HUES48 (cell line): ENCODE data around the gene TSEN54.

Experiments used
- H3K27ac ChIP-seq: one replicate; pipeline ENCODE4 v1.7.0; 2013; ENCODE audit warnings: low read depth, low read length, inconsistent platforms
- H3K27me3 ChIP-seq: 2 replicates; pipeline ENCODE4 v1.6.1; 2013; ENCODE audit warnings: mild to moderate bottlenecking, low read length; ENCODE audit not compliant: control insufficient read depth, insufficient read depth
- H3K36me3 ChIP-seq: 2 replicates; pipeline ENCODE4 v1.6.1; 2013; ENCODE audit warnings: low read length; ENCODE audit not compliant: control insufficient read depth, insufficient read depth
- H3K4me1 ChIP-seq: 2 replicates; pipeline ENCODE4 v1.6.1; 2013; ENCODE audit warnings: mild to moderate bottlenecking, low read length; ENCODE audit not compliant: control insufficient read depth, insufficient read depth
- H3K4me3 ChIP-seq: 2 replicates; pipeline ENCODE4 v1.5.1; 2013; ENCODE audit warnings: mild to moderate bottlenecking, low read depth, low read length
- H3K9ac ChIP-seq: 2 replicates; pipeline ENCODE4 v1.6.1; 2013; ENCODE audit warnings: mild to moderate bottlenecking, low read depth, low read length, moderate library complexity
- H3K9me3 ChIP-seq: 2 replicates; pipeline ENCODE4 v1.6.1; 2013; ENCODE audit warnings: low read length; ENCODE audit not compliant: control insufficient read depth, insufficient read depth

The TSEN54 gene

DNA sequence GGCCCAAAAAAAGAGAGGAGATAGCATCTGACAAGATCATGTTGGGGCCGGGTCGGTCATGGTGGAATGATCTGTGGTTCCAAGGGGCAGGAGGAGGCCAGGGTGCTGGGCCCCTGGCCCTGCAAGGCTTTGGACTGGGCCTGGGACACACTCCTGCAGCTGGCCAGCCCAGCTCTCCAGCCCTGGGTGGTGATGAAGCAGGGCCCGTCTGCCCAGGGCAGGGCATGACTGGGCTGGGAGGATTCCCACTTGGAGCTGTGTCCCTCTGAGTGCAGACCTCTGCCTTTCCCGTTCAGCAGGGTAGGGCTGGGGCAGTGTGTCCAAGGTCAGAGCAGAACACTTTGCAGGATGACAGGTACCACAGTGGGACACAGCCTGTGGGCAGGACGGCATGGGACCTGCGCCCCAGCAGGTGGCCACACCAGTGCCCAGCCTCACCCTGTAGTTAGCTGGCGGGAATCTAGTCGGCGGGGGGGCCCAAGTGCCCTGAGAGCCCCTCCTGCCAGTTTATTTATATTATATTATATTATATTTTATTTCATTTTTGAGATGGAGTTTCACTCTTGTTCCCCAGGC is 43.7 kb downstream of the TSEN54 start:
- Histone ChIP-seq H3K9me3 (no peaks in the 10 kb centered on the region), H3K4me3 (no peak overlapping the region), H3K9ac (no peak overlapping the region), H3K27ac (no peak overlapping the region), H3K27me3 (no peaks in the 10 kb centered on the region), H3K4me1 (no peaks in the 10 kb centered on the region), H3K36me3 (peaks cover 17% of the 10 kb centered on the region)

DNA sequence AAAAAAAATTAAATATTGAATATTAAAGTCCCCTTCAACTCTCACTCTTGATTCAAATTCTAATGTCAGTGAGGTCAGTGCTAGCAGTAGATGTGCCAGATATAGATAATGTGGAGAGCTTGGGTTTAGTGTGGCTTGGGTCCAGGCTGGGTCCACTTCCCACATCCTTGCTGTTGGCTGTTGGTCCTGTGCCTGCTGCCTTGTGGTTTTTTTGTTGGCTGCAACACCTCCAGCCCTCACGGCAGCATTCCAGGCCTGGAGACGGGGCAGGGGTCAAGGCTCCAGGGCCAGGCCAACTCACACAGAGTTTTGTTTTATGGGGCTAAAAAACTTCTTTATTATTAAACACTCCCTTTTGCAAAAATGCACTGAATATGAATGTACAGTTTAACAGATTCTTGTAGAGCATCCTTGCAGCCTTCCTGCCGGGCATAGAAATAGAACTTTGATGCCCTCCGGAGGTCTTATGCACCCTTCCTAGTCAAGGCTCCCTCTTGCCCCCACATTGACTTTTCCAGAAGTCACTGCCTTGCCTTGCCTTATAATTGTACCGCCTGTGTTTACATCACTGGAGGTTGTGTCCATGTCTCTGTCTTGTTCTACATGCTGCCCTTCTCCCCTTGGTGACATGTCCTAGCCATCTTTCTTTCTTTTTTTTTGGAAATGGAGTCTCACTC is 45.7 kb downstream of the TSEN54 start:
- Histone ChIP-seq H3K27ac (no peak overlapping the region), H3K4me3 (no peak overlapping the region), H3K36me3 (peaks cover 17% of the 10 kb centered on the region), H3K9me3 (no peaks in the 10 kb centered on the region), H3K27me3 (no peaks in the 10 kb centered on the region), H3K9ac (no peak overlapping the region), H3K4me1 (no peaks in the 10 kb centered on the region)

GRCh38 chr17:75563063-75563758 is 46.9 kb downstream of the TSEN54 start:
- peaks cover 17% of the 10 kb centered on the region for H3K36me3 ChIP-seq
- H3K27me3 ChIP-seq, result no peaks in the 10 kb centered on the region
- H3K4me3 ChIP-seq, result no peak overlapping the region

DNA sequence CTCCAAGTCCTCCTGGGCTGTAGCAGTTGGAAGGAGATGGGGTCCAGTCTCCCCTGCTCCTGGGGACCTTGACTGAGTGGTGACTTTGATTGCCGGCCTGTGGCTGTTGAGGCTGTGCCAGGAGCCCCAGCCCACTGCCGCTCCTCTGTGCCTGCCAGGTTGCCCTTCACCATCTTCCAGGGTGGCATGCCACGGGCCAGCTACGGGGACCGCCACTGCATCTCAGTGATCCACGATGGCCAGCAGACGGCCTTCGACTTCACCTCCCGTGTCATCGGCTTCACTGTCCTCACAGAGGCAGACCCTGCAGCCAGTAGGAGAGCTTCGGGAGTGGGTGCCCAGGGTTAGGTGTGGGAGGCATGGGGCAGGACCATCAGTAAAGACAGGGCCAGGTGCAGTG is 47.9 kb downstream of the TSEN54 start:
- peaks cover 23% of the 10 kb centered on the region for H3K36me3 ChIP-seq
- no peak overlapping the region for H3K9ac ChIP-seq
- no peaks in the 10 kb centered on the region for H3K27me3 ChIP-seq
- no peaks in the 10 kb centered on the region for H3K9me3 ChIP-seq
- H3K4me3 ChIP-seq, result no peak overlapping the region
- no peak overlapping the region for H3K27ac ChIP-seq
- H3K4me1 ChIP-seq, result no peaks in the 10 kb centered on the region

More at GRCh38 chr17:75563063-75563758, 46.9 kb downstream of the TSEN54 start:
- no peak overlapping the region for H3K27ac ChIP-seq
- H3K4me1 ChIP-seq, result no peaks in the 10 kb centered on the region
- H3K9ac ChIP-seq, result no peak overlapping the region
- no peaks in the 10 kb centered on the region for H3K9me3 ChIP-seq

DNA sequence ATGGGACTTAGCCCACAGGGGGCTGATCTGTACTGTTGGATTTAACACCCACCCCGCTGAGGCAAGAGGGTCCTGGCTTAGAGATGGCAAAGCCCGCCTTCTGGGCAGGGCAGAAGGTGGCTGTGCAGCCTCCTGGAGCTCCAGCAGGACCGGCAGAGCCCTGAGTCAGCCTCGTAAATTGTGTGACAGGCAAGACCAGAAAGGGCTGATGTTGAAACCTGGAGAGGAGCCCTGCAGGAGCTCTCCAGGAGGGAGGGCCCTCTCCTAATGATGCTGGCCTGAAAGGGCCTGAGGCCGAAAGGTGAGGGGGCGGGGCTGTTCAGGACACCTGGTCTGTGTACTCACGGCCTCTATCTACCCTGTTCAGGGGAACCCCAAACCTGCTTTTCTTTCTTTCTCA is 48.7 kb downstream of the TSEN54 start:
- Histone ChIP-seq H3K27me3 (no peaks in the 10 kb centered on the region), H3K4me1 (no peaks in the 10 kb centered on the region), H3K9me3 (no peaks in the 10 kb centered on the region), H3K36me3 (peaks cover 24% of the 10 kb centered on the region), H3K4me3 (no peak overlapping the region), H3K27ac (no peak overlapping the region), H3K9ac (no peak overlapping the region)

GRCh38 chr17:75565618-75566017 is 49.3 kb downstream of the TSEN54 start:
- no peak overlapping the region for H3K27ac ChIP-seq

DNA sequence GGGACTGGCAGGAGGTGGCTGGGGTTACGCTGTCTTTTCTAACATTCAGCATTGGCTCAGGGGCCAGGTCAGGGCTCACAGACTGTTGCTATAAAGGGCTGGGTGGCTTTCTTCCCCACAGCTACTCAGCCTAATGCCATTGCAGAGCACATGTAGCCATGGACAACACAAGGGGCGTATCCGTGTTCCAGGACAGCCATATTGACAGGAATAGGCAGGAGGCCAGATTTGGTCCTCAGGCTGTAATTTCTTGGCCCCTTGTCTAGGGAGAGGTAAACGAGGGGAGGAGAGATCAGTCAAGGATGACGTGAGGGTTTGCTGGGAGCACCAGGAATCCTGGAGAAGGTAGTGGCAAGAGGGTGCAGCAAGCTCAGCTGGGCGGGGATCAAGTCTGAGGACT is 50.1 kb downstream of the TSEN54 start:
- Histone ChIP-seq H3K9ac (no peak overlapping the region), H3K4me3 (no peak overlapping the region)

More at GRCh38 chr17:75565618-75566017, 49.3 kb downstream of the TSEN54 start:
- H3K9me3 ChIP-seq, result no peaks in the 10 kb centered on the region
- no peak overlapping the region for H3K9ac ChIP-seq
- H3K27me3 ChIP-seq, result no peaks in the 10 kb centered on the region
- H3K4me3 ChIP-seq, result no peak overlapping the region
- peaks cover 29% of the 10 kb centered on the region for H3K36me3 ChIP-seq
- no peaks in the 10 kb centered on the region for H3K4me1 ChIP-seq

GRCh38 chr17:75566834-75567233 is 50.5 kb downstream of the TSEN54 start:
- H3K27me3 ChIP-seq, result no peaks in the 10 kb centered on the region
- H3K36me3 ChIP-seq, result peaks cover 29% of the 10 kb centered on the region
- no peak overlapping the region for H3K9ac ChIP-seq
- no peaks in the 10 kb centered on the region for H3K9me3 ChIP-seq
- H3K4me3 ChIP-seq, result no peak overlapping the region
- H3K4me1 ChIP-seq, result no peaks in the 10 kb centered on the region
- no peak overlapping the region for H3K27ac ChIP-seq

More for the DNA sequence above, 50.1 kb downstream of the TSEN54 start:
- Histone ChIP-seq H3K27me3 (no peaks in the 10 kb centered on the region), H3K36me3 (peaks cover 29% of the 10 kb centered on the region), H3K27ac (no peak overlapping the region), H3K4me1 (no peaks in the 10 kb centered on the region), H3K9me3 (no peaks in the 10 kb centered on the region)

DNA sequence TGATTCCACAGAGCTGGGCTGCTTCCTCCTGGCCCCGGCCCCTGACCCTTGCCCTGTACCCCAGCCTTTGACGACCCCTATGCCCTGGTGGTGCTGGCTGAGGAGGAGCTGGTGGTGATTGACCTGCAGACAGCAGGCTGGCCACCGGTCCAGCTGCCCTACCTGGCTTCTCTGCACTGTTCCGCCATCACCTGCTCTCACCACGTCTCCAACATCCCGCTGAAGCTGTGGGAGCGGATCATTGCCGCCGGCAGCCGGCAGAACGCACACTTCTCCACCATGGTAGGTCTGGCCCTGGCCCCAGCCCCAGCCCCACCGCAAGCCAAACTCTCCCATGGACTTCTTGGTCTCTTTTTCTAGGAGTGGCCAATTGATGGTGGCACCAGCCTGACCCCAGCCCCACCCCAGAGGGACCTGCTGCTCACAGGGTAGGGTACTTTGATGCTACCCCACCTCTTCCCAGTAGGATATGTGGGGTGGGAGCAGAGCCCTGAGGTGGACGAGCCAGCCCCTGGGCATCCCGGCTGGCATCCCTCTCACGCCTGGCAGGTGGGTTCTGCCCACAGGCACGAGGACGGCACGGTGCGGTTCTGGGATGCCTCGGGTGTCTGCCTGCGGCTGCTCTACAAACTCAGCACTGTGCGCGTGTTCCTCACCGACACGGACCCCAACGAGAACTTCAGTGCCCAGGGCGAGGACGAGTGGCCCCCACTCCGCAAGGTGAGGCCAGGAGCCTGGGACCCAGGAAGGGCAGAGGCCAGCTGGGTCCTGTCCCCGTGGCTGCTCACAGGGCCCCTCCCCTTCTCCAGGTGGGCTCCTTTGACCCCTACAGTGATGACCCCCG is 52.3 kb downstream of the TSEN54 start:
- Histone ChIP-seq H3K27me3 (no peaks in the 10 kb centered on the region), H3K4me1 (no peaks in the 10 kb centered on the region), H3K4me3 (no peak overlapping the region), H3K9me3 (no peaks in the 10 kb centered on the region), H3K9ac (no peak overlapping the region), H3K36me3 (peaks cover 22% of the 10 kb centered on the region), H3K27ac (no peak overlapping the region)

DNA sequence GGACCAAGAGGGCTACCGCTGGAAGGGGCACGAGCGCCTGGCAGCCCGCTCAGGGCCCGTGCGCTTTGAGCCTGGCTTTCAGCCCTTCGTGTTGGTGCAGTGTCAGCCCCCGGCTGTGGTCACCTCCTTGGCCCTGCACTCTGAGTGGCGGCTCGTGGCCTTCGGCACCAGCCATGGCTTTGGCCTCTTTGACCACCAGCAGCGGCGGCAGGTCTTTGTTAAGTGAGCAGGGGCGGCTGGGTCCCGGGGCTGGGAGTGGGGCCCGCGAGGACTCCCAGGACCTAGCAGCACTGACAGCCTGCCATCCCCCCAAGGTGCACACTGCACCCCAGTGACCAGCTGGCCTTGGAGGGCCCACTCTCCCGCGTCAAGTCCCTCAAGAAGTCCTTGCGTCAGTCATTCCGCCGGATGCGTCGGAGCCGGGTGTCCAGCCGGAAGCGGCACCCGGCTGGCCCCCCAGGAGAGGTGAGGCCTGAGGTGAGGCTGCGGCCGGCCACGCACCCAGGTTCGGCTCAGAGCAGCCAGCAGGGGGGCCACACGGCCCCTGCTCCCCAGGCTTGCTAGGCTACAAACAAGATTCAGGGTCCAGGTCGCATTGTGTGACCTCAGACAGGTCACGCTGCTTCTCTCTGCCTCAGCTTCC is 53.8 kb downstream of the TSEN54 start:
- H3K36me3 ChIP-seq, result peaks cover 15% of the 10 kb centered on the region
- H3K9ac ChIP-seq, result no peak overlapping the region
- H3K27ac ChIP-seq, result no peak overlapping the region
- H3K27me3 ChIP-seq, result no peaks in the 10 kb centered on the region
- no peaks in the 10 kb centered on the region for H3K9me3 ChIP-seq
- no peaks in the 10 kb centered on the region for H3K4me1 ChIP-seq
- H3K4me3 ChIP-seq, result no peak overlapping the region
